H1 (cell line): Measurements from ENCODE around the gene ARHGAP25. TPM values are rescaled to one million over a fixed set of nuclear protein-coding genes. Genes with fewer than 3 reads are reported as not detected.

Experiments used
- CTCF ChIA-PET: fragments of 300-600 bp; sonication (Branson Sonifier 250); formaldehyde crosslinking; loops from one replicate; lab custom pipeline; 2021; ENCODE audit not compliant: partially characterized antibody; lab: Charles Lee
- POLR2A ChIA-PET: fragments of 300-600 bp; sonication (Branson Sonifier 250); formaldehyde crosslinking; loops from one replicate; lab custom pipeline; 2021; ENCODE audit warnings: inconsistent platforms; ENCODE audit not compliant: partially characterized antibody; lab: Charles Lee
- DNase-seq, 2 experiments: peaks; one replicate each; pipeline versions ENCODE4 v3.0.0 to v3.0.0-alpha.2; 2010 to 2022; ENCODE audit warnings: low spot score in 2 of 2, low read depth in 1 of 2, mixed read lengths in 1 of 2
- FAIRE-seq: peaks from 2 replicates; lab custom pipeline; 2011; peaks lifted over from hg19 to GRCh38; lab: Jason Lieb, UNC
- H2AFZ ChIP-seq: 2 replicates; pipeline ENCODE4 v1.8.1; 2012; ENCODE audit warnings: low read length, inconsistent platforms
- H2AK5ac ChIP-seq: 2 replicates; pipeline ENCODE4 v1.6.1; 2013; ENCODE audit warnings: low read depth, low read length
- H2BK120ac ChIP-seq: replicated peaks from 2 replicates; pipeline ENCODE3; 2013; ENCODE audit warnings: low read depth, low read length, inconsistent platforms
- H2BK12ac ChIP-seq: 2 replicates; pipeline ENCODE4 v1.6.1; 2013; ENCODE audit warnings: low read depth, low read length
- H2BK15ac ChIP-seq: 2 replicates; pipeline ENCODE4 v1.6.1; 2013; ENCODE audit warnings: low read length
- H2BK20ac ChIP-seq: 2 replicates; pipeline ENCODE4 v1.6.1; 2013; ENCODE audit warnings: low read length
- H2BK5ac ChIP-seq: 2 replicates; pipeline ENCODE4 v1.6.1; 2013; ENCODE audit warnings: low read depth, low read length
- H3K14ac ChIP-seq: 2 replicates; pipeline ENCODE4 v1.6.1; 2013; ENCODE audit warnings: inconsistent platforms; ENCODE audit not compliant: insufficient read length
- H3K18ac ChIP-seq: 2 replicates; pipeline ENCODE4 v1.6.1; 2013; ENCODE audit warnings: low read length; ENCODE audit errors: extremely low read depth
- H3K23ac ChIP-seq: 2 replicates; pipeline ENCODE4 v1.6.1; 2013; ENCODE audit warnings: inconsistent platforms; ENCODE audit not compliant: insufficient read length
- H3K23me2 ChIP-seq: 2 replicates; pipeline ENCODE4 v1.6.1; 2013; ENCODE audit warnings: low read depth, low read length
- H3K27ac ChIP-seq: 2 replicates; pipeline ENCODE4 v1.6.1; 2011; ENCODE audit warnings: low read depth, low read length, inconsistent platforms
- H3K27me3 ChIP-seq, 4 experiments: replicated peaks in 1 of 4; 1 replicate in 1 of 4; 2 replicates in 3 of 4; pipeline versions ENCODE4 v1.6.1 to v1.8.1; 2011 to 2013; ENCODE audit warnings: low read length in 3 of 4, mild to moderate bottlenecking in 3 of 4, inconsistent platforms in 2 of 4, mixed read lengths in 2 of 4, moderate library complexity in 1 of 4; ENCODE audit not compliant: control insufficient read depth in 3 of 4, insufficient read depth in 3 of 4; ENCODE audit errors: extremely low read depth in 1 of 4
- H3K36me3 ChIP-seq, 4 experiments: 2 replicates each; pipeline versions ENCODE4 v1.6.1 to v1.8.1; 2011 to 2013; ENCODE audit warnings: mild to moderate bottlenecking in 4 of 4, low read length in 3 of 4, moderate library complexity in 2 of 4, control low read depth in 1 of 4, inconsistent platforms in 1 of 4; ENCODE audit not compliant: insufficient read depth in 4 of 4, control insufficient read depth in 2 of 4
- H3K4ac ChIP-seq: replicated peaks from 2 replicates; pipeline ENCODE3; 2013; ENCODE audit warnings: low read length, low read depth, mixed read lengths, inconsistent platforms; ENCODE audit not compliant: insufficient read length
- H3K4me1 ChIP-seq, 4 experiments: replicated peaks in 1 of 4; 1 replicate in 1 of 4; 2 replicates in 3 of 4; pipeline versions ENCODE4 v1.6.1 to v1.8.1; 2011 to 2013; ENCODE audit warnings: low read length in 3 of 4, inconsistent platforms in 2 of 4, mixed read lengths in 1 of 4; ENCODE audit not compliant: insufficient read depth in 4 of 4, control insufficient read depth in 3 of 4
- H3K4me2 ChIP-seq, 2 experiments: 2 replicates each; pipeline versions ENCODE4 v1.6.1 to v1.8.1; 2011 to 2013; ENCODE audit warnings: low read depth in 2 of 2, low read length in 2 of 2, control low read depth in 1 of 2, inconsistent platforms in 1 of 2, mild to moderate bottlenecking in 1 of 2; ENCODE audit not compliant: insufficient read depth in 1 of 2
- H3K4me3 ChIP-seq, 4 experiments: fragments of 200-600, 300-600 bp in 1 of 4; sonication (generic), shearing (Covaris generic), sonication (Bioruptor Twin) in 1 of 4; 2 replicates each; pipeline versions ENCODE4 v1.5.1 to v1.8.1; 2011 to 2016; ENCODE audit warnings: low read length in 4 of 4, low read depth in 3 of 4, control low read depth in 2 of 4, inconsistent platforms in 2 of 4, mild to moderate bottlenecking in 2 of 4, mixed read lengths in 1 of 4, moderate library complexity in 1 of 4; ENCODE audit not compliant: insufficient read depth in 2 of 4; ENCODE audit errors: extremely low read depth in 1 of 4
- H3K56ac ChIP-seq: replicated peaks from 2 replicates; pipeline ENCODE3; 2013; ENCODE audit warnings: low read depth, mild to moderate bottlenecking, mixed read lengths, low read length, inconsistent platforms; ENCODE audit not compliant: insufficient read length
- H3K79me1 ChIP-seq: 2 replicates; pipeline ENCODE4 v1.6.1; 2013; ENCODE audit warnings: low read depth, low read length, control low read depth
- H3K79me2 ChIP-seq, 2 experiments: 2 replicates each; pipeline versions ENCODE4 v1.6.1 to v1.8.1; 2012 to 2013; ENCODE audit warnings: low read length in 2 of 2, mild to moderate bottlenecking in 2 of 2, inconsistent platforms in 1 of 2; ENCODE audit not compliant: insufficient read depth in 2 of 2, control insufficient read depth in 1 of 2
- H3K9ac ChIP-seq, 4 experiments: replicated peaks in 1 of 4; 1 replicate in 1 of 4; 2 replicates in 3 of 4; pipeline versions ENCODE4 v1.6.1 to v1.8.1; 2011 to 2013; ENCODE audit warnings: low read depth in 3 of 4, low read length in 3 of 4, control low read depth in 2 of 4, mild to moderate bottlenecking in 2 of 4, moderate library complexity in 2 of 4, inconsistent platforms in 1 of 4; ENCODE audit errors: extremely low read depth in 1 of 4
- H3K9me3 ChIP-seq, 2 experiments: 2 replicates each; pipeline versions ENCODE4 v1.6.1 to v1.8.1; 2012 to 2013; ENCODE audit warnings: mild to moderate bottlenecking in 2 of 2, moderate library complexity in 2 of 2, control low read depth in 1 of 2, inconsistent platforms in 1 of 2, low read depth in 1 of 2, low read length in 1 of 2, mixed read lengths in 1 of 2; ENCODE audit not compliant: insufficient read depth in 2 of 2
- H4K20me1 ChIP-seq, 2 experiments: replicated peaks in 1 of 2; 2 replicates each; pipeline versions ENCODE3 to v1.8.1; 2011 to 2013; ENCODE audit warnings: inconsistent platforms in 2 of 2, low read length in 2 of 2, mild to moderate bottlenecking in 1 of 2; ENCODE audit not compliant: insufficient read depth in 2 of 2, control insufficient read depth in 1 of 2
- H4K5ac ChIP-seq: 2 replicates; pipeline ENCODE4 v1.6.1; 2013; ENCODE audit warnings: low read length, low read depth, mixed read lengths, inconsistent platforms; ENCODE audit not compliant: insufficient read length
- H4K8ac ChIP-seq: 2 replicates; pipeline ENCODE4 v1.8.0; 2013; ENCODE audit warnings: mild to moderate bottlenecking, moderate library complexity, low read length, inconsistent platforms; ENCODE audit not compliant: insufficient read depth; ENCODE audit errors: extremely low read depth
- H4K91ac ChIP-seq: replicated peaks from 2 replicates; pipeline ENCODE3; 2013; ENCODE audit warnings: low read length, mixed read lengths, inconsistent platforms; ENCODE audit not compliant: insufficient read length
- CEBPB ChIP-seq: IDR thresholded peaks from 2 replicates; pipeline ENCODE4 v1.6.1; 2012; ENCODE audit warnings: low read depth, low read length
- EP300 ChIP-seq, 2 experiments: IDR thresholded peaks; 1 replicate in 1 of 2; 2 replicates in 1 of 2; pipeline ENCODE4 v1.6.1; 2011 to 2012; ENCODE audit warnings: low read depth in 2 of 2, low read length in 2 of 2, mild to moderate bottlenecking in 2 of 2, borderline replicate concordance in 1 of 2, inconsistent platforms in 1 of 2, moderate library complexity in 1 of 2
- JUN ChIP-seq: IDR thresholded peaks from 2 replicates; pipeline ENCODE4 v1.6.1; 2011; ENCODE audit warnings: low read depth, mild to moderate bottlenecking, improper control_type of control experiment, low read length
- RAD21 ChIP-seq, 2 experiments: IDR thresholded peaks in 1 of 2; conservative IDR thresholded peaks in 1 of 2; 2 replicates each; pipeline ENCODE4 v1.6.1; 2011; ENCODE audit warnings: low read depth in 2 of 2, low read length in 2 of 2, improper control_type of control experiment in 1 of 2, inconsistent platforms in 1 of 2, mild to moderate bottlenecking in 1 of 2, moderate library complexity in 1 of 2
- WGBS, 2 experiments: shearing (Covaris generic) in 1 of 2; methylation state at CpG; one replicate each; pipeline versions ENCODE4 v1.1.6 to v1.1.7; 2013 to 2015; ENCODE audit warnings: low lambda C conversion rate in 2 of 2, mixed read lengths in 2 of 2, inconsistent platforms in 1 of 2, low coverage in 1 of 2, missing lambda C conversion rate in 1 of 2; ENCODE audit not compliant: insufficient replicate concordance in 2 of 2, insufficient coverage in 1 of 2, insufficient read length in 1 of 2; ENCODE audit errors: extremely low coverage in 1 of 2, missing lambda C conversion rate in 1 of 2; 5-methylcytosine and 5-hydroxymethylcytosine counted together
- polyA plus RNA-seq, 7 experiments: library from polyadenylated mRNA; depleted of rRNA in 3 of 7; stranded (reverse) in 5 of 7; unstranded in 2 of 7; fragments of >200 nt in 5 of 7; fragments of 200-250 nt in 2 of 7; gene quantifications; 1 replicate in 5 of 7; 2 replicates in 1 of 7; 4 replicates in 1 of 7; pipeline versions ENCODE4 v1.2.1 to v1.2.3, GENCODE V29; 2011 to 2013; ENCODE audit warnings: missing spikeins in 2 of 7, mixed read lengths in 2 of 7
- total RNA-seq: library from RNA; stranded (reverse); fragmentation: NEBNext Ultra II Directional; extraction: Animal tissue kit (Norgen Biotek cat#: 25700); gene quantifications from 2 replicates; pipeline ENCODE4 v1.2.1, GENCODE V29; 2021
- TF ChIP-seq, protein P1 (sequence below): IDR thresholded peaks from 2 replicates; pipeline ENCODE4 v1.6.1; 2011; ENCODE audit warnings: low read length, improper control_type of control experiment

The ARHGAP25 gene
- total and polyA plus RNA-seq, 2 of the 8 experiments (the other 6 are each of a cell fraction or from before 2014, with no cell fraction given): 1.00 to 1.2 TPM

DNA sequence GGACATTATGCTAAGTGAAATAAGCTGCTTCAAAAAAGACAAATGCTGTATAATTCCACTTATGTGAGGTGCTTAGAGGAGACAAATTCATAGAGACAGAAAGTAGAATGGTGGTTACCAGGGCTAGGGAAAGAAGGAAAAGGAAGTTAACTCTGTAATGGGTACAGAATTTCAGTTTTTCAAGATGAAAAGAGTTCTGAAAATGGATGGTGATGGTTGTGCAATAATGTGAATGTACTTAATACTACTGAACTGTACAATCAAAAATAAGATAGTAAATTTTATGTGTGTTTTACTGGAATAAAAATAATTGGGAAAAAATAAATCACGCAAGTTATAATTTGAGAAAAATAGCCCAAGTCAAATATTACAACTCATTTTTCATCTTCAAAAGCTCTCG is 27.5 kb downstream of the ARHGAP25 start:
- Histone ChIP-seq H3K4me1 (peaks cover 1 to 9% (median 6%) of the 10 kb centered on the region in 4 experiments; a peak in 4 of 7 replicates), H3K4ac (no peak overlapping the region), H2BK120ac (no peak overlapping the region), H3K9me3 (no peaks in the 10 kb centered on the region), H3K27ac (no peak overlapping the region), H4K91ac (no peak overlapping the region), H3K27me3 (no peaks in the 10 kb centered on the region), H3K4me2 (no peak overlapping the region), H3K18ac (no peak overlapping the region), H3K14ac (no peak overlapping the region), H3K23me2 (no peaks in the 10 kb centered on the region), H2BK20ac (no peak overlapping the region), H3K79me1 (no peaks in the 10 kb centered on the region), H3K36me3 (no peaks in the 10 kb centered on the region), H3K4me3 (no peak overlapping the region), H3K79me2 (no peaks in the 10 kb centered on the region), H3K9ac (no peak overlapping the region), H4K20me1 (no peaks in the 10 kb centered on the region), H3K23ac (no peak overlapping the region), H2BK15ac (no peak overlapping the region), H2AFZ (no peak overlapping the region), H2BK5ac (no peak overlapping the region), H4K8ac (no peak overlapping the region), H2AK5ac (no peak overlapping the region)
- ChIA-PET CTCF (interaction anchor here (1.1 to 1.9 kb wide), 2 partner anchors 10 to 53 kb away, joined by 4 to 7 read pairs; no protein-coding TSS in a partner anchor), POLR2A (no interaction called here)
- FAIRE-seq (no peak), DNase-seq (no peak)
- 90% methylated on average over 2 of the region's 2 CpGs; no CpG with 5 or more reads in 1 of the 2 experiments for WGBS, 2 experiments
- TF ChIP-seq RAD21 (IDR thresholded peaks at IDR 0.05 in 1 of 2, conservative IDR thresholded peaks at IDR 0.05 in 1 of 2; ENCODE audit: low read depth in 2 of 2, low read length in 2 of 2): no peak
- TF ChIP-seq JUN: no peak
- TF ChIP-seq EP300 (IDR thresholded peaks at IDR 0.05; ENCODE audit: borderline replicate concordance in 1 of 2, low read depth in 2 of 2, low read length in 2 of 2): no peak
- TF ChIP-seq, protein P1, sequence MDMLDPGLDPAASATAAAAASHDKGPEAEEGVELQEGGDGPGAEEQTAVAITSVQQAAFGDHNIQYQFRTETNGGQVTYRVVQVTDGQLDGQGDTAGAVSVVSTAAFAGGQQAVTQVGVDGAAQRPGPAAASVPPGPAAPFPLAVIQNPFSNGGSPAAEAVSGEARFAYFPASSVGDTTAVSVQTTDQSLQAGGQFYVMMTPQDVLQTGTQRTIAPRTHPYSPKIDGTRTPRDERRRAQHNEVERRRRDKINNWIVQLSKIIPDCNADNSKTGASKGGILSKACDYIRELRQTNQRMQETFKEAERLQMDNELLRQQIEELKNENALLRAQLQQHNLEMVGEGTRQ: no peak
- TF ChIP-seq CEBPB: peak; percentile 94
- TF ChIP-seq, all 59 proteins: peak for 1
- no peak overlapping the region for H2BK12ac ChIP-seq
- no peak overlapping the region for H4K5ac ChIP-seq
- H3K56ac ChIP-seq: no peak overlapping the region
